ENCODE data around the gene ALG6. TPM values are rescaled to one million over a fixed set of nuclear protein-coding genes. Genes with fewer than 3 reads are reported as not detected.

Gene ALG6
- 25.8 and 26.9 TPM in 2 replicates for total RNA-seq

DNA sequence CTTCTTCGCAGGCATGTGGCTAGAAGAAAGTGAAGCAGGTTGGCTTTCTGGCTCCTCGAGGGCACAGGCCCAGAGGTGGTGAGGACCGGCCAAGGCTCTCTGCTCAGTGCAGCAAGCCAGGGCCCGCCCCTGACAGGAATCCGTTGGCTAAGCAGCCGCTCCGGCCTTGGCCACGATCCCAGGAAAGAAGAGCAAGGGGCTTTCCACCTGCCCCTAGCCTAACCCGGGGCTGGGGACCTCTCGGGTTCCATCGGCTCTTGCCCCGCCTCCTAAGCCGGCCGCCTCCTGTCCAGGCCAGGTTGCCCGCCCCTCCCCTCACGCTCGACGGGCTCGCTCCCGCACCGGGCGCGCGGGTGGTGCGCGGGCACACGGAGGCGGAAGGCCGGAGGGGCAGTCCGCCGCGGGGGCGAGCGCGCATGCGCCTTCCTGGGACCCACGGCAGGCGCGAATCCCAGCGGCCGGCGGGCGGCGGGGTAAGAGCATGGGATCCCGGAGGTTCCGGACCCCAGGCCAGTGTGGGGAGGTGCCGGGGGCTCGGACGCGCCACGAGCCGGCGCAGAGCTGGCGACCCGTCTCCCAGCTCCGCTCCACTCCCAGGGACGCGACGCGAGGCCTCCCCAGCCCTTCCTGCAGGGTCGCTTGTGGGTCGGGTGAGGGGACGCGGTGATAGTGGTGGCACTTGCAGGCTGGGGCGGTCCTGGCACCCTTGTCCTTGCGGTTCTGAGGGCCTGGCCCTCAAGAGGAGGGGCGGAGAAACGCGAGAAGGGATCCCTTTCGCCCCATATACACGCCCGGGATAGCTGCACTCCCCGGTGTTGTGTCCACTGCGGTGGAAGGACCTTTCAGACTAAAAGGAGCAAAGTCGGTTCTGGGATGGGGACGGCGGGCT is at the start of gene ALG6:
TSS of gene ALG6 (plus strand) at position 413 of the 889 bp plus-strand sequence. CDS start 3,351 bp downstream, outside the sequence.
- Mint-ChIP-seq H3K4me1 (ENCODE audit: low read depth) (peaks cover 16% of the 10 kb centered on the region), H3K36me3 (ENCODE audit: low read depth) (peaks cover 7% of the 10 kb centered on the region), H3K27ac (peak within 1 kb of the TSS; percentile 74), H3K27me3 (ENCODE audit: insufficient read depth) (peaks cover under 1% of the 10 kb centered on the region), H3K9me3 (no peaks in the 10 kb centered on the region), H3K4me3 (peak within 1 kb of the TSS; percentile 90)
- intact Hi-C loops (cut with micrococcal nuclease): loop anchor here (1.0 to 5.0 kb wide), 4 partner anchors 156 to 930 kb away; partner anchors contain the start of genes ATG4C, EFCAB7, ITGB3BP and PGM1
- DNase-seq (ENCODE audit: low spot score): peak; percentile 93

GRCh38 chr1:63317817-63318152 is 49.6 kb upstream of the ALG6 start:
- intact Hi-C loops (cut with micrococcal nuclease): loop anchor here (1.0 to 10.0 kb wide), 5 partner anchors 10 to 475 kb away; partner anchors contain the start of gene ROR1
- H3K4me3 Mint-ChIP-seq: peak overlapping the region; percentile 76

DNA sequence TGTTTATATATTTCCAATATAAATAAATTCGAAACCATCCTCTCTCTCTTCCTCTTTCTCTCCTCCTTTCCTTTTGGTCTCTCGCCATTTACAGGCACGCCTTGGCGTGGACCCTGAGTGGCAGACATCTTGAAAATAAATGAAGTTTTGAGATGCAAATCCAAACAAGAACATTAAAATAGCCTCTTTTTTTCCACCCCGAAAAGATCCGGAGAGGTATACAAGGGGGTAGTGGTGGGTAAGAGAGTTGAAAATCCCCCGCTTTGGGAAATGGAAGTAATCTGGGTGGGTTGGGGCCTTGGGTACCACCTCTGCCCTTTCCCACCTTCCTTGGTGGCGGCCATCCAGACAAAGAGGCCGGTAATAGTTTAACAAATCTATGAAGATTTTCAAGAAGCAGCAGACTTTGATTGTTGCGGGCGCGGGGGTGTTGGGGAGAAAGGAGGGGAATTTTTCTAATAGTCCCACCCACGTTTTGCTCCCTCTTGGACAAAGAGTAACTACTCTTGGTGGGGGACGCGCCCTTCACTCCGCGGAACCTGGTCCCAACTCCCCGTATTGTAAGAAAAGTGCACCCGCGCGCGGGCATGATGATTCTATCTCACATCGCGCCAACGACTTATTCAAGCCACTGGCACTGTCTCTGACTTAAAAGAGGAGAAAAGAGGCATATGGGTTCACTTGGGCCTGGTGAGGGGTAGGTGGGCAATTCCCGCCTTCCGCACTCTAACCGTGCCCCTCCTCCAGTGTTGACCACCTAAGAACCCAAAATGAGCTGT is 49.0 kb upstream of the ALG6 start:
- peaks cover 15% of the 10 kb centered on the region for H3K9me3 Mint-ChIP-seq
- intact Hi-C loops (cut with micrococcal nuclease): loop anchor here (5.0 to 10.0 kb wide), 2 partner anchors 456 to 476 kb away; partner anchors contain the start of gene ROR1
- no peak for DNase-seq (ENCODE audit: low spot score)
- peaks cover 29% of the 10 kb centered on the region for H3K4me1 Mint-ChIP-seq (ENCODE audit: low read depth)
- H3K27ac Mint-ChIP-seq: peak overlapping the region; percentile 52
- H3K36me3 Mint-ChIP-seq (ENCODE audit: low read depth): peaks cover 10% of the 10 kb centered on the region
- peak overlapping the region; percentile 76 for H3K4me3 Mint-ChIP-seq
- peaks cover 66% of the 10 kb centered on the region for H3K27me3 Mint-ChIP-seq (ENCODE audit: insufficient read depth)

More at GRCh38 chr1:63317817-63318152, 49.6 kb upstream of the ALG6 start:
- Mint-ChIP-seq H3K27me3 (ENCODE audit: insufficient read depth) (peaks cover 65% of the 10 kb centered on the region), H3K9me3 (peaks cover 15% of the 10 kb centered on the region), H3K4me1 (ENCODE audit: low read depth) (peaks cover 29% of the 10 kb centered on the region), H3K27ac (peak overlapping the region; percentile 58), H3K36me3 (ENCODE audit: low read depth) (peaks cover 10% of the 10 kb centered on the region)
- no peak for DNase-seq (ENCODE audit: low spot score)

DNA sequence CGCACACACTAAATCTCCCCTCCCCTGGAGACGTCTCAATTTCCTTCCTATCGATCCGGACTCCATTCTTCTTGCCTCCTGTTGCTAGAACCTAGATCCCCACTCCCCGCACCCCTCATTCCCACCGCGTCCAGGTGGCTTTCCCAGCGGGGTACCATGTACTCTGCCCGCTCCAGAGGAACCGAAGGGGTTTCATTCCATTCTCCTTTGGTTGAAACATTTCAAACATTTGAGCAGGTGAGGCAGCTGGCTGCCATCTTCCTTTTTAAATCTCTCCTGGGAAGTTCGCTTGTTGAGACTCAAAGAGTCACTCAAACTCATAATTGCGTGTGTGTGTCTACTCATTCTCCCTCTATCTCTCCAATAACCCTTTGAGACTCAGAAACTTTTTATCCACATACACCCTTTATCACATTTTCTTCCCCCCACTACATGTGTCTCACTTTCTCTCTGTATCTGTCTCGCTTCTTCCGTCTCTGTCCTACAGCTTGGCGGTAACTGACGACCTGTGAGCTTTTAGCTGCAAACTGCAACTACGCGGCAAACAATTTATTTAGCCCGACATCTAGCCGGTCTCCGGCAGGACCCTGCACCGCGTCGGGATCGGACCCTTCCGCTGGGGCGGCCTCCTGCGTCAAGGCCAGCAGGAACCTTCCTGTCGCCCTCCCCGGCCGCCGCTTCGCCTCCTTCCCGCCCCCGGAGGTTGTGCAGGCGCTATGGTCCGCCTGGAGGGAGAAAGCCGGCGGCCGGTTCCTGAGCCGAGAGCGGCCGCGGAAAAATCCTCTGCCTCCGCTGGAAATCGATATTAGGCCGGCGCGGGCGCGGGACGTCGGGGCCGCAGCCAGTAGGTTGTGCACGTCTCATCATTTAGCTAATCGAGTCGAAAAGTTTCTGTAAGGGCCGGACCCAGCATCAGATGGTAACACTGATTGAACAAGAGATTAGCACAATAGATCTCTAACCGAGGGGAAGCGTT is 48.1 kb upstream of the ALG6 start:
- H3K9me3 Mint-ChIP-seq: peaks cover 15% of the 10 kb centered on the region
- peak overlapping the region; percentile 79 for H3K27ac Mint-ChIP-seq
- no peak for DNase-seq (ENCODE audit: low spot score)
- peak overlapping the region; percentile 13 for H3K4me3 Mint-ChIP-seq
- intact Hi-C loops (cut with micrococcal nuclease): loop anchor here (5.0 to 10.0 kb wide), 2 partner anchors 455 to 477 kb away; partner anchors contain the start of gene ROR1
- H3K27me3 Mint-ChIP-seq (ENCODE audit: insufficient read depth): peaks cover 66% of the 10 kb centered on the region
- H3K4me1 Mint-ChIP-seq (ENCODE audit: low read depth): peaks cover 29% of the 10 kb centered on the region
- peaks cover 10% of the 10 kb centered on the region for H3K36me3 Mint-ChIP-seq (ENCODE audit: low read depth)

- peaks cover 29% of the 10 kb centered on the region for H3K4me1 Mint-ChIP-seq (ENCODE audit: low read depth)
- H3K36me3 Mint-ChIP-seq (ENCODE audit: low read depth): peaks cover 11% of the 10 kb centered on the region
- intact Hi-C loops (cut with micrococcal nuclease): no loop called here
- H3K4me3 Mint-ChIP-seq: no peak overlapping the region
- no peak for DNase-seq (ENCODE audit: low spot score)
- peak overlapping the region; percentile 61 for H3K27ac Mint-ChIP-seq
- H3K27me3 Mint-ChIP-seq (ENCODE audit: insufficient read depth): peaks cover 68% of the 10 kb centered on the region
- peaks cover 15% of the 10 kb centered on the region for H3K9me3 Mint-ChIP-seq
Measured at GRCh38 chr1:63320022-63320721, 47.3 kb upstream of the ALG6 start.

GRCh38 chr1:63321066-63321784 is 46.2 kb upstream of the ALG6 start:
- intact Hi-C loops (cut with micrococcal nuclease): no loop called here

GRCh38 chr1:63321785-63322113 is 45.7 kb upstream of the ALG6 start:
- intact Hi-C loops (cut with micrococcal nuclease): no loop called here
- peaks cover 25% of the 10 kb centered on the region for H3K4me1 Mint-ChIP-seq (ENCODE audit: low read depth)
- no peak for DNase-seq (ENCODE audit: low spot score)

More at GRCh38 chr1:63321066-63321784, 46.2 kb upstream of the ALG6 start:
- H3K27ac Mint-ChIP-seq: peak overlapping the region; percentile 84
- H3K4me3 Mint-ChIP-seq: peak overlapping the region; percentile 79
- peaks cover 26% of the 10 kb centered on the region for H3K4me1 Mint-ChIP-seq (ENCODE audit: low read depth)
- peaks cover 71% of the 10 kb centered on the region for H3K27me3 Mint-ChIP-seq (ENCODE audit: insufficient read depth)
- peaks cover 11% of the 10 kb centered on the region for H3K36me3 Mint-ChIP-seq (ENCODE audit: low read depth)
- H3K9me3 Mint-ChIP-seq: peaks cover 15% of the 10 kb centered on the region
- no peak for DNase-seq (ENCODE audit: low spot score)

DNA sequence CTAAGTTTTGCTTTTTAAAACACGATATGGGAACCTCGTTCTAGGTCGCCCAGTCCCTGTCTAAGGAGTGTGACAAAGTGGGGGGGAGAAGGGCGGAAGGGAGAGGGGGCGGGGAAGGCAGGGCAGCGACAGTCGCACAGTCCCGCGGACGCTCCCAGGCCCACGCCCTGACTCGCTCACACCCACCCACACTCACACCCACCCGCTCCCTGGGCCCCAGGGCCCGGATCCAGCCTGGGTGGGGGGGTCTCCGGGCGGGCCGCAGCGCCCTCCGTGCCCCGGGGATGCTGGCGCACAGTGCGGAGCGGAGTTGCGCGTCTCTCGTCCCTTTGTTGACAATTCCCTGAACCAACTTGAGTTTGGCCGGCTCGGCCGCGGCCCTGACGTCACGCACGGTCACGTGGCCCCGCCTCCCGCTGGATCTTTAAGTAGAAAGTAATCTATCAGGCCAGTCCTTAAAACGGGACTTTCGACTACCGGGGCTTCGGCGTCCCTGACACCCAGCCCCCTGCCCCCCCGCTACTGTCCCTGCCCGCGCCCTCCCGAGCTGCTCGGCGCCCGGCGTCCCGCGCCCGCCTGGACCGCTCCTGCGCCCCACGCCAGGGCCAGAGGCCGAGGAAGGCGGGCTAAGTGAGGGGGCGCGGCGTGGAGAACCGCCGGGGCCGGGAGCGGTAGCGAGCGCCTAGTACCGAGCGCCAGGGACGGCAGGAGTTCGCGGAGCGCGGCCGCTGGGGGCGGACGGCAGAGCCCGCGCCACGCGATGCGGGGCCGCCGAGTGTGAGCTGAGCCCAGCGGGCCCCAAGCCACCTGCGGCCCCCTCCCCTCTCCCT is 45.1 kb upstream of the ALG6 start, which contains the start of gene FOXD3:
TSS of gene FOXD3 (plus strand) at position 454 of the 830 bp plus-strand sequence. CDS start 492 bp downstream, outside the sequence.
- no peak for DNase-seq (ENCODE audit: low spot score)
- Mint-ChIP-seq H3K4me3 (peak within 1 kb of the TSS; percentile 79), H3K4me1 (ENCODE audit: low read depth) (peaks cover 29% of the 10 kb centered on the region)

More at GRCh38 chr1:63321785-63322113, 45.7 kb upstream of the ALG6 start:
- Mint-ChIP-seq H3K27ac (peak overlapping the region; percentile 84), H3K4me3 (peak overlapping the region; percentile 79), H3K9me3 (peaks cover 15% of the 10 kb centered on the region), H3K27me3 (ENCODE audit: insufficient read depth) (peaks cover 72% of the 10 kb centered on the region), H3K36me3 (ENCODE audit: low read depth) (peaks cover 11% of the 10 kb centered on the region)

DNA sequence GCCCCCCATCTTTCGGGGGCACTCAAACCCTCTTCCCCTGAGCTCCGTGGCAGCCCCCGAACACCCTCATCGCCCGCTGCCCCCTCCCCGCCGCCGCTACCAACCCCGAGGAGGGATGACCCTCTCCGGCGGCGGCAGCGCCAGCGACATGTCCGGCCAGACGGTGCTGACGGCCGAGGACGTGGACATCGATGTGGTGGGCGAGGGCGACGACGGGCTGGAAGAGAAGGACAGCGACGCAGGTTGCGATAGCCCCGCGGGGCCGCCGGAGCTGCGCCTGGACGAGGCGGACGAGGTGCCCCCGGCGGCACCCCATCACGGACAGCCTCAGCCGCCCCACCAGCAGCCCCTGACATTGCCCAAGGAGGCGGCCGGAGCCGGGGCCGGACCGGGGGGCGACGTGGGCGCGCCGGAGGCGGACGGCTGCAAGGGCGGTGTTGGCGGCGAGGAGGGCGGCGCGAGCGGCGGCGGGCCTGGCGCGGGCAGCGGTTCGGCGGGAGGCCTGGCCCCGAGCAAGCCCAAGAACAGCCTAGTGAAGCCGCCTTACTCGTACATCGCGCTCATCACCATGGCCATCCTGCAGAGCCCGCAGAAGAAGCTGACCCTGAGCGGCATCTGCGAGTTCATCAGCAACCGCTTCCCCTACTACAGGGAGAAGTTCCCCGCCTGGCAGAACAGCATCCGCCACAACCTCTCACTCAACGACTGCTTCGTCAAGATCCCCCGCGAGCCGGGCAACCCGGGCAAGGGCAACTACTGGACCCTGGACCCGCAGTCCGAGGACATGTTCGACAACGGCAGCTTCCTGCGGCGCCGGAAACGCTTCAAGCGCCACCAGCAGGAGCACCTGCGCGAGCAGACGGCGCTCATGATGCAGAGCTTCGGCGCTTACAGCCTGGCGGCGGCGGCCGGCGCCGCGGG is 44.2 kb upstream of the ALG6 start:
- Mint-ChIP-seq H3K4me1 (ENCODE audit: low read depth) (peaks cover 31% of the 10 kb centered on the region), H3K27me3 (ENCODE audit: insufficient read depth) (peaks cover 78% of the 10 kb centered on the region), H3K4me3 (peak overlapping the region; percentile 68), H3K27ac (peak overlapping the region; percentile 82), H3K9me3 (peaks cover 15% of the 10 kb centered on the region), H3K36me3 (ENCODE audit: low read depth) (peaks cover 11% of the 10 kb centered on the region)
- DNase-seq (ENCODE audit: low spot score): peak; percentile 33
- intact Hi-C loops (cut with micrococcal nuclease): no loop called here

More for the DNA sequence above, 45.1 kb upstream of the ALG6 start, which contains the start of gene FOXD3:
- H3K27me3 Mint-ChIP-seq (ENCODE audit: insufficient read depth): peaks cover 77% of the 10 kb centered on the region
- peaks cover 11% of the 10 kb centered on the region for H3K36me3 Mint-ChIP-seq (ENCODE audit: low read depth)
- H3K9me3 Mint-ChIP-seq: peaks cover 15% of the 10 kb centered on the region
- peak within 1 kb of the TSS; percentile 84 for H3K27ac Mint-ChIP-seq
- intact Hi-C loops (cut with micrococcal nuclease): no loop called here

Measured in activated T-helper 1 cell treated with anti-CD3 and anti-CD28 coated beads, Interleukin-12 subunit alpha, Interleukin-12 subunit beta, Interleukin-2, Interleukin-4 antibody, amounts not matched to agents 30 ng/mL and 10 ng/mL and 1 ng/mL, durations not matched to agents 14 hours and 24 hours and 36 hours (primary cell).